Measurements from ENCODE around the gene SERPINA12. TPM values are rescaled to one million over a fixed set of nuclear protein-coding genes. Genes with fewer than 3 reads are reported as not detected.

SERPINA12 gene
- total RNA-seq, 1 experiment from 2014 or later, result not detected

GRCh38 chr14:94465042-94465441 lies 44.2 kb downstream of the SERPINA12 start:
- no peaks in the 10 kb centered on the region for H3K79me2 ChIP-seq (ENCODE audit: insufficient read depth, low read length)
- no peak overlapping the region for H3K27ac ChIP-seq (ENCODE audit: insufficient read length, low read depth, low read length)
- H2BK120ac ChIP-seq (ENCODE audit: low read depth, low read length, poor library complexity, severe bottlenecking), result no peak overlapping the region
- peaks cover 11% of the 10 kb centered on the region for H3K27me3 Mint-ChIP-seq (ENCODE audit: low read depth)
- WGBS (ENCODE audit: extremely low coverage, insufficient read length, low lambda C conversion rate), result no CpG with 5 or more reads among the region's 5 CpGs
- no peak overlapping the region for H3K4ac ChIP-seq (ENCODE audit: low read depth, low read length)
- H2BK12ac ChIP-seq (ENCODE audit: insufficient read length, low read depth, low read length), result no peak overlapping the region
- H3K79me1 ChIP-seq (ENCODE audit: insufficient read depth, low read depth, low read length, poor library complexity, severe bottlenecking), result no peaks in the 10 kb centered on the region
- H2BK20ac ChIP-seq (ENCODE audit: low read depth, low read length, poor library complexity, severe bottlenecking), result no peak overlapping the region
- H3K18ac ChIP-seq (ENCODE audit: insufficient read length, low read depth, low read length), result no peak overlapping the region
- H3K36me3 Mint-ChIP-seq (ENCODE audit: insufficient read depth in 1 of 3, low read depth in 3 of 3), result peaks cover 0 to 6% (median 0%) of the 10 kb centered on the region in 3 experiments; a peak in 2 of 7 replicates
- peaks cover 4 to 6% of the 10 kb centered on the region in 2 experiments; a peak in 3 of 4 replicates for H3K4me1 Mint-ChIP-seq
- H2AFZ ChIP-seq (ENCODE audit: low read length), result no peak overlapping the region
- H3K14ac ChIP-seq (ENCODE audit: insufficient read depth, low read length), result no peak overlapping the region
- no peak overlapping the region for H4K91ac ChIP-seq (ENCODE audit: insufficient read length, low read depth, low read length)
- H3K9me3 Mint-ChIP-seq, result peaks cover 14 to 15% of the 10 kb centered on the region in 2 experiments
- H4K8ac ChIP-seq (replicated peaks; ENCODE audit: insufficient read length, low read depth, low read length), result no peak overlapping the region
- H3K27ac Mint-ChIP-seq, result no peak overlapping the region
- DNase-seq, result peak; percentile 18
- H2AK5ac ChIP-seq (ENCODE audit: insufficient read length, low read length), result no peak overlapping the region
- H3K23ac ChIP-seq (ENCODE audit: insufficient read length, low read depth, low read length), result no peak overlapping the region
- TF ChIP-seq CTCF (conservative IDR thresholded peaks at IDR 0.05), result no peak
- H3K4me3 Mint-ChIP-seq, result no peak overlapping the region
- H3K4me2 ChIP-seq (ENCODE audit: insufficient read depth, insufficient read length, low read length), result no peak overlapping the region
- H3T11ph ChIP-seq (ENCODE audit: low read length), result no peak overlapping the region
- no peaks in the 10 kb centered on the region for H4K20me1 ChIP-seq (ENCODE audit: control insufficient read depth, insufficient read depth, insufficient read length)
- no peak overlapping the region for H3K9ac ChIP-seq (ENCODE audit: extremely low read depth, insufficient read length, low read length)
- no peak overlapping the region for H2BK15ac ChIP-seq (ENCODE audit: low read depth, low read length)
- H3K4me1 ChIP-seq (ENCODE audit: insufficient read depth, low read length), result no peaks in the 10 kb centered on the region
- no peaks in the 10 kb centered on the region for H3K9me3 ChIP-seq (ENCODE audit: control insufficient read depth, low read depth, low read length)
- no peak overlapping the region for H2BK5ac ChIP-seq (ENCODE audit: insufficient read length, low read length)
- no peak overlapping the region for H4K5ac ChIP-seq (ENCODE audit: insufficient read length, low read depth, low read length)
- H3K56ac ChIP-seq (ENCODE audit: insufficient read length, low read depth, low read length), result no peak overlapping the region
- H3K27me3 ChIP-seq (ENCODE audit: insufficient read depth, low read length), result no peaks in the 10 kb centered on the region
- H3K23me2 ChIP-seq (ENCODE audit: insufficient read length, low read depth, low read length, poor library complexity, severe bottlenecking), result no peaks in the 10 kb centered on the region

Measured in H9 (cell line).